Camera-type eye (tissue), 1 donor: ENCODE data around the gene MARCOL. TPM values are rescaled to one million over a fixed set of nuclear protein-coding genes. Genes with fewer than 3 reads are reported as not detected.

Experiments used
- total RNA-seq: library from RNA; depleted of rRNA; stranded (reverse); fragments of >200 nt; gene quantifications from one replicate; pipeline ENCODE4 v1.2.3, GENCODE V29; 2014

Gene MARCOL
- total RNA-seq: not detected

GRCh38 chr5:148238418-148238794, at the start of gene MARCOL:
Gene MARCOL, plus strand, starts transcription at chr5:148238525. Its CDS starts 73 bp downstream, at chr5:148238598.

GRCh38 chr5:148202531-148203203, 35.7 kb upstream of the MARCOL start, which contains the start of gene SPINK6:
Gene SPINK6, plus strand, starts transcription at chr5:148203042. Its CDS starts 55 bp downstream, at chr5:148203097.

GRCh38 chr5:148268566-148268965, 30.2 kb downstream of the MARCOL start, which contains the start of gene SPINK13:
Gene SPINK13, plus strand, starts transcription at chr5:148268794. Its CDS starts 1,279 bp downstream, at chr5:148270073.

Other genes with a start within 250 kb of the MARCOL start
- gene SPINK5, start 174.5 kb upstream of the MARCOL start, total RNA-seq: 1.5 TPM
- gene SPINK14, start 70.0 kb upstream of the MARCOL start, total RNA-seq: not detected
- gene SPINK6, start 35.5 kb upstream of the MARCOL start, total RNA-seq: not detected
- gene SPINK13, start 30.3 kb downstream of the MARCOL start, total RNA-seq: not detected
- not detected for gene SPINK7, start 73.9 kb downstream of the MARCOL start, total RNA-seq
- gene SPINK9, start 97.0 kb downstream of the MARCOL start, total RNA-seq: not detected
- 78.3 TPM for gene FBXO38, start 145.4 kb downstream of the MARCOL start, total RNA-seq